A549 (cell line): ENCODE data around the gene WASHC2A.
"Not testable (repeated sequence)": the region's sequence is repeated elsewhere in the genome, so short reads cannot be mapped to it uniquely, and the experiment has no call there.

ENCODE experiments used
- CBX8 ChIP-seq: fragments of 200-600 bp; sonication (generic); IDR thresholded peaks from 2 replicates; pipeline ENCODE4 v1.6.1; 2016
- CTCF ChIP-seq: fragments of >200 bp; sonication (Bioruptor Twin); formaldehyde crosslinking; IDR thresholded peaks from 3 replicates; pipeline ENCODE4 v1.5.1; 2016
- EP300 ChIP-seq, 2 experiments: fragments of >200 bp; sonication (Bioruptor Twin); formaldehyde crosslinking; IDR thresholded peaks; 2 replicates in 1 of 2; 3 replicates in 1 of 2; pipeline ENCODE4 v1.6.1; 2016 to 2017
- HEYL ChIP-seq: fragments of 250-450 bp; sonication (Bioruptor Pico); IDR thresholded peaks from 2 replicates; pipeline ENCODE4 v1.8.0; 2021; ENCODE audit warnings: mild to moderate bottlenecking, moderate library complexity
- KDM1A ChIP-seq: fragments of 200-600 bp; sonication (generic); IDR thresholded peaks from 2 replicates; pipeline ENCODE4 v1.6.1; 2016; ENCODE audit warnings: low read depth, mild to moderate bottlenecking
- MAFK ChIP-seq: fragments of 450-650 bp; IDR thresholded peaks from 2 replicates; pipeline ENCODE4 v1.6.1; 2014; ENCODE audit not compliant: partially characterized antibody
- MAX ChIP-seq: IDR thresholded peaks from 2 replicates; pipeline ENCODE4 v1.6.1; 2012
- POLR2A ChIP-seq: IDR thresholded peaks from 2 replicates; pipeline ENCODE4 v1.6.1; 2012; ENCODE audit warnings: mild to moderate bottlenecking, low read length
- POLR2AphosphoS2 ChIP-seq: conservative IDR thresholded peaks from 2 replicates; pipeline ENCODE4 v1.6.1; 2012; ENCODE audit warnings: low read length, improper control_type of control experiment, inconsistent platforms
- REST ChIP-seq: fragments of 200-600 bp; sonication (generic); IDR thresholded peaks from 2 replicates; pipeline ENCODE4 v1.6.1; 2016; ENCODE audit warnings: antibody characterized with exemption, mild to moderate bottlenecking, moderate library complexity
- ZNF302 ChIP-seq: fragments of 250-450 bp; sonication (Bioruptor Pico); IDR thresholded peaks from 2 replicates; pipeline ENCODE4 v1.9.0; 2021; ENCODE audit warnings: inconsistent platforms, mild to moderate bottlenecking, moderate library complexity

- TF ChIP-seq EP300 (IDR thresholded peaks at IDR 0.05); CTCF; CBX8; REST; POLR2AphosphoS2; HEYL (CRISPR knock-in tag); MAFK; POLR2A; KDM1A; MAX; ZNF302 (CRISPR knock-in tag): not testable (repeated sequence)
Measured at GRCh38 chr10:50075544-50075943, 7.8 kb downstream of the WASHC2A start.
